HG02981 (cell line): ENCODE measurements around the gene PPM1N.

ENCODE experiments used
- ATAC-seq: cut with Tn5 transposase; IDR thresholded peaks from one replicate; pipeline ENCODE4 v1.9.1; 2021; ENCODE audit warnings: mild to moderate bottlenecking, moderate library complexity; ENCODE audit not compliant: unreplicated experiment

The PPM1N gene

GRCh38 chr19:45498411-45499195, at the start of gene PPM1N:
TSS of gene PPM1N (plus strand) at chr19:45498443. CDS start at chr19:45498473, 30 bp downstream.
- no peak for ATAC-seq

DNA sequence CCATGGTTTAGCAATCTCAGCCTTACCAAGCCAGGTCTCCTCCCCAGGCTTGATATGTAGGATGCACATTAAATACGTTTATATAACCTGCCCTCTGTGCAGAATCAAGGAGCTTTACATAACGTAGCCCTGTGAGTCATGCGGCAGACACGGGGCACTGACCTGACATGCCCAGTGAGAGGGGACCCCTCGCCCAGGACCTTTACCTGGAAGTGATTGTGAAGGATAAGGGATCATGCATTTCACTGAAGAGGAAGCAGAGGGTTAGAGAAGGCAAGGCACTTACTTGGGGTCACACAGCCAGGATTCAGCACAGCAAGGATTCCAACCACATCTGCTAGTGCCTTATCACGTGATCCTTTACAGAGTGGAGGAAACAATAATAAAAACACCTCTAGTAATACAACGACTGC, 49.4 kb upstream of the PPM1N start:
- no peak for ATAC-seq

- no peak for ATAC-seq
These were observed 48.3 kb upstream of the PPM1N start for GRCh38 chr19:45450012-45450333.

GRCh38 chr19:45451131-45451849, 47.0 kb upstream of the PPM1N start:
- ATAC-seq, result no peak

DNA sequence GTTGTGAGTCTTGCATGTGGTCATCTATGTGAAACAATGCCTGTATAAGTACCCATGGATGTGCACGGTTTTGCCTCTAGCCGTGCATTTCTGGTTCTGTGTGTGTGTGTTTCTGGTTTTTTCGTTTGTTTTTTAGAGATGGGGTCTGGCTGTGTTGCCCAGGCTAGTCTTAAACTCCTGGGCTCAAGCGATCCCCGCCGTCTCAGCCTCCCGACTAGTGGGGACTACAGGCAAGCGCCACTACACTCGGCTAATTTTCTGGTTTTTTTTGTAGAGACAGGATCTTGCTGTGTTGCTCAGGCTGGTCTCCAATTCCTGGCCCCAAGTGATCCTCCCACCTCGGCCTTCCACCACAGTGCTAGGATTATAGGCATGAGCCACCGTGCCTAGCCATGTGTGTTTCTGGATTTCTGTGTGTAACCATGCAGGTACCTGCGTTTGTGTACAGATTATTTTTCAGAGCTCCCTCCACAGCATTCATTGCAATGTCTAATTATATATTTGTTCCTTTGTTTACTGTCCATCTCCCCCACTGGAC, 46.3 kb upstream of the PPM1N start:
- no peak for ATAC-seq

GRCh38 chr19:45455707-45456499, 42.3 kb upstream of the PPM1N start:
- no peak for ATAC-seq

- ATAC-seq, result no peak
These were observed 41.8 kb upstream of the PPM1N start for GRCh38 chr19:45456500-45456815.

- no peak for ATAC-seq
These were observed 40.5 kb upstream of the PPM1N start for GRCh38 chr19:45457776-45458175.

DNA sequence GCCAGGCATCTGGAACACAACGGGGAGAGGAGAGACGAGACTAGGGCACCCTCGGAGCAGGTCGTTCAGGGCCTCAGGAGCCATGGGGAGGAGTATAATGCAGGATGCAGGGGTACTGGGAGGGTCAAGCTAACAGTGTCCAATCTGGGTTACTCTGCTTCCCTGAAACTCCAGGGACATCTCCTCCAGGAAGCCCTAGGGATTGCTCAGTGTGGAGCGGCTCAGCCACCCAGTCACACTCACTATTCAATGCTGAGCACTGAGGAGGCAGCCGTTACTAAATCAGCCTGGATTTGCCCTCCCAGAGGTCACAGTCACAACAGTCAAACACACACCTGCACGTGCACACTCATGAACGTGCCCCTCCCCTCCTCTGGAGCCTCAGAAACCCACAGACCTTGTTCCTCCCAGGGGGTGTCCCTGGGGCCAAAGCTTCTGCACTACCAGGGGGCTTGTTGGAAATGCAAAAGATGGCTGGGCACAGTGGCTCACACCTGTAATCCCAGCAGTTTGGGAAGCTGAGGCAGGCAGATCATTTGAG, 37.4 kb upstream of the PPM1N start:
- no peak for ATAC-seq

DNA sequence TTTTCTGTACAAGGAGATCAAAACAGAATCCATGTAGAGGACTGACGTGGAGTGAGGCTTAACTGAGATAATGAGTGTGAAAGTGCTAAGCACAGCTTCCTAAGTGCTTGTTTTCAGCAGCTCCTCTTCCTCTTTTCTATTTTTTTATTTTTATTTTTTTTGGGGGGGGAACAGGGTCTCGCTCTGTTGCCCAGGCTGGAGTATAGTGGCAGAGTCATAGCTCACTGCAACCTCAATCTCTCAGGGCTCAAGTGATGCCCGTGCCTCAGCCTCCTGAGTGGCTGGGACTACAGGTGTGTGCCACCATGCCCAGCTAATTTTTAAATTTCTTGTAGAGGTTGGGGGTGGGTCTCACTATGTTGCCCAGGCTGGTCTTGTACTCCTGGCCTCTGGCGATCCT, 36.1 kb upstream of the PPM1N start:
- ATAC-seq, result no peak

DNA sequence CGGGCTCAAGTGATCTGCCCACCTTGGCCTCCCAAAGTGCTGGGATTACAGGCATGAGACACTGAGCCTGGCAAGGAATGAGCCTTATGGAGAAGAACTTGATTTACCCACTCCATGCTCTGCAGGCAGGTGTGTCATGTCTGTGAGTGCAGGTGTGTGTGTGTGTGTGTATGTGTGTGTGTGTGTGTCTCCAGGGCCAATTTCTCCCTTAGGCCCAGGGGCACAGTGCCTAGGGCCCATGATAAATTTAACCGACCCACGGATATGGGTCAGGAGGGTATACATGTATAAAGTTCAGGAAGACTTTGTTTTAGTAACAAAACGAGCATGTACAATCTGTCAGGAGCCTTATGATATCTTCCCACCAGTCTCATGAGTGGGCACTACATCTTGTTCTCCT, 35.0 kb upstream of the PPM1N start:
- ATAC-seq, result no peak

GRCh38 chr19:45464274-45464673, 34.0 kb upstream of the PPM1N start:
- ATAC-seq, result no peak

GRCh38 chr19:45464852-45465441, 33.3 kb upstream of the PPM1N start:
- no peak for ATAC-seq

DNA sequence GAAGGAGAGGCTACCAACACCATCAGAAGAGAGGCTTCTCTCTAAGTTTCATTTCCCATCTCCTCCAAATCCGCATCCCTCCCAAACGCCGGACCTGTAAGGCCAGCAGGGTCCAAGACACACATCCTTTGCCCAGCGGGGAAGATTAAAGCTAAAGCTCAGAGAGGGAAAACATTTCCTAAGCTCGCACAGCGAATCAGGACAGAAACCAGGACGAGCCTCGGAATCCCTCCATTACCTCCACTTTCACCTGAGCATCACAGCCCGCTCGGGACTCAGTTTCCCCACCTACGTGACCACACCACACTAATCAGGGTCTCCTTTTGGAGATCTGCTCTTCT, 31.2 kb upstream of the PPM1N start:
- no peak for ATAC-seq

- ATAC-seq, result peak; percentile 42
These were observed 30.6 kb upstream of the PPM1N start, which contains the start of gene FOSB for GRCh38 chr19:45467456-45468158. TSS of gene FOSB (plus strand) at chr19:45467996. CDS start at chr19:45468587, 591 bp downstream.

DNA sequence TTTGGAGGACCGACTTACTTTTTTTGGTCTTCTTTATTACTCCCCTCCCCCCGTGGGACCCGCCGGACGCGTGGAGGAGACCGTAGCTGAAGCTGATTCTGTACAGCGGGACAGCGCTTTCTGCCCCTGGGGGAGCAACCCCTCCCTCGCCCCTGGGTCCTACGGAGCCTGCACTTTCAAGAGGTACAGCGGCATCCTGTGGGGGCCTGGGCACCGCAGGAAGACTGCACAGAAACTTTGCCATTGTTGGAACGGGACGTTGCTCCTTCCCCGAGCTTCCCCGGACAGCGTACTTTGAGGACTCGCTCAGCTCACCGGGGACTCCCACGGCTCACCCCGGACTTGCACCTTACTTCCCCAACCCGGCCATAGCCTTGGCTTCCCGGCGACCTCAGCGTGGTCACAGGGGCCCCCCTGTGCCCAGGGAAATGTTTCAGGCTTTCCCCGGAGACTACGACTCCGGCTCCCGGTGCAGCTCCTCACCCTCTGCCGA, 30.0 kb upstream of the PPM1N start:
- peak; percentile 14 for ATAC-seq

DNA sequence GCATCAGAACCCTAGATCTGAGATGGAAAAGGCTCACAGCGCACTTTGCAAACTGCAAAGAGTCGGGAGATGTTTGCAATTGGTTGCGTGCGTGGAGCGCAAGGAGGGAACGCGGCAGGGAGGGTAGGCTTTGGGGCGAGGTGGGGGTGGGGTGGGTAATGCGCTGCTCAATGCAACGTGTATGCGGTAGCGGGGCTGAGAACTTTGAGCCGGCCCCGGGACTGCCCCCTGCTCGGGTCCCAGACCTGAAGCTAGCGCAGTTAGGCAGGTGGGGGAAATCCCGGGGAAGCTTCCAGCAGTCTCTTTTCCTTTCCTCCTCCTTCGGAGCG, 29.5 kb upstream of the PPM1N start:
- peak; percentile 19 for ATAC-seq

DNA sequence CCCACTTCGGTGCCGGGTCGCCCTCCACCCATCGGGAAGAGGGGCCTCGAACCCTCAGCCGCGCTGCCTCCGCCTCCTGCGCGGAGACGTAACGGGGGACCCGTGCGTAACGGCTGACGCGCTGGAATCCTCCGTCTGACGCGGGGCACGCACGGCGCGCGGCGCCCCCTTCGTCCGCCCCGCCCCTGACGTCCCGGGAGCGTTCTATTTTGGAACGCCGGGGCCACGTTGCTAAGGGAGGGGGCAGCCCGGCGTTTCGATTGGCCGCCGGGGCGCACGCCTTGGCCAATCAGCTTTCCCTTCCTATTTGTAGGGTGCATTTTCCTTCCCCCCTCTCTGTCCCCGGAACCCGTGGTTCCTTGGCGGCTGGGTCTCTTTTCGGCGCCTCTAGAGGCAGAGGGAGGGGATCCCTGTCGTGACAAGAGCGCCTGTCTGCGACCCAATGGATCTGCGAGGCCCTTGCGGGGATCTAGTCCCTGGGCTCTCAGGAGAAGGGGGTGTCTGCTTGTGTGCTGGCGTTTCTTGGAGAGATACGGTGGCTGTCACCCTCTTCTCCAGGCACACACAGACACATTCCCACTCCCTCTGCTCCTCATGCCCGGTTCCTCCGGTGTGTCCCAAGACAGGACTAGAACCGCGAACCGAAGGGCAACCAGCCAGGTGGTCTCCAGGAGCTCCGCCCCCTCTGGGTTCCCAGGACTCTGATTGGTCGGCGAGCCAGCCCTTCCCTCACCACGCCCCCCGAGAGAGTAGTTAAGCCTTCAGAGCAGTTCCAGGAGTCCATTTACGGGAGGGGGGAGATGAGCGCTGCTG, 28.9 kb upstream of the PPM1N start:
- peak; percentile 47 for ATAC-seq

DNA sequence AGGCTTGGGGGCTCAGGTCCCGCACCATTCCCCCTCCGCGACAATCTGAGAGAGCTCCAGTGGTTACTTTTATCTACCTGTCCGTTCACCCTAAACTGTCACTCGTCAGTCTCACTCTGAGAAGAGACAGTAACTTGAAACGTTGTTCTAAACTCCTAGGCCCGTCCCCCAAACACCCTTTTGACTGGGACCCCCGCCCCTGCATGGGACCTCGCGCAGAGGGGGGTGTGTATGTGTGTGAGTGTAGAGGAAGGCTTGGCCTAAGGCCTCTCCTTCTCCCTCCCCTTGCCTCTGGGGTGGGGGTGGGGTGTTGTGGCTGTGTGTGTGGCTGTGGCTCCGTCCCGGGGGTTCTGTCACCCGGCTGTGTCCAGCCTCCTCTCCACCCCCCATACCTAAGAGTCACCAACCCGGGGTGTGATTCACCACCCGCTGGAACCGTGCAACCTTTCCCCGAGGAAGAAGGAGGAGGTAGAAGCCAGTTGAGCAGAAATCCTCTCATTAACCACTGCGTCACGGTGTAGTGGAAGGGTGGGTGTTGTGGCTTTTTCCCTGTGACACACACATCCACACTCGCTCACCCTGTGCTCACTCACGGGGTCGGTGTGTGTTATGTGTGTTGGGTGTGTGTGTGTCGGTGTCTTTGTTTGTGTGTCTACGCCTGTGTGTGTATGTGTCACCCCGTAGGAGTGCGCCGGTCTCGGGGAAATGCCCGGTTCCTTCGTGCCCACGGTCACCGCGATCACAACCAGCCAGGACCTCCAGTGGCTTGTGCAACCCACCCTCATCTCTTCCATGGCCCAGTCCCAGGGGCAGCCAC, 28.1 kb upstream of the PPM1N start:
- no peak for ATAC-seq
